ENCODE measurements around the gene TENM3.

The TENM3 gene

GRCh38 chr4:182212211-182212761 is 30.9 kb upstream of the TENM3 start:
- no peak overlapping the region for H2BK120ac ChIP-seq (ENCODE audit: low read depth, low read length)
- no CpG with 5 or more reads among the region's 11 CpGs for WGBS (ENCODE audit: extremely low coverage, insufficient coverage, low lambda C conversion rate)
- peaks cover 9% of the 10 kb centered on the region for H3K4me1 ChIP-seq (ENCODE audit: control insufficient read depth, low read depth, low read length)
- no peaks in the 10 kb centered on the region for H3K27me3 ChIP-seq (ENCODE audit: insufficient read depth, low read length, poor library complexity)
- no peak overlapping the region for H3K4ac ChIP-seq (ENCODE audit: low read depth, low read length)
- no peak overlapping the region for H4K5ac ChIP-seq (ENCODE audit: low read length)
- no peaks in the 10 kb centered on the region for H3K36me3 ChIP-seq (ENCODE audit: control insufficient read depth, insufficient read depth, low read length)
- H3K79me1 ChIP-seq (ENCODE audit: low read length) = peaks cover 6% of the 10 kb centered on the region
- H3K4me3 ChIP-seq (ENCODE audit: low read length) = no peak overlapping the region
- H4K8ac ChIP-seq (ENCODE audit: low read depth, low read length) = no peak overlapping the region
- H2AK5ac ChIP-seq (ENCODE audit: low read length) = no peak overlapping the region
- no peak for DNase-seq
- no peak overlapping the region for H2BK15ac ChIP-seq (replicated peaks; ENCODE audit: low read depth)
- no peak overlapping the region for H2BK5ac ChIP-seq (ENCODE audit: low read length)
- H3K9ac ChIP-seq (ENCODE audit: low read length) = no peak overlapping the region
- no peak overlapping the region for H3K18ac ChIP-seq (ENCODE audit: low read length)
- H3K27ac ChIP-seq (ENCODE audit: low read depth, low read length) = no peak overlapping the region
- H3K56ac ChIP-seq (ENCODE audit: low read length) = no peak overlapping the region
- H3K23ac ChIP-seq (ENCODE audit: low read length) = no peak overlapping the region
- H3K4me2 ChIP-seq (ENCODE audit: low read length) = no peak overlapping the region
- peaks cover 4% of the 10 kb centered on the region for H3K79me2 ChIP-seq (ENCODE audit: control insufficient read depth, insufficient read depth, low read length)

- Histone ChIP-seq H4K5ac (ENCODE audit: low read length) (no peak overlapping the region), H2AK5ac (ENCODE audit: low read length) (no peak overlapping the region)
Observed at GRCh38 chr4:182213004-182213403, 30.2 kb upstream of the TENM3 start.

GRCh38 chr4:182215148-182215547 is 28.1 kb upstream of the TENM3 start:
- H4K5ac ChIP-seq (ENCODE audit: low read length) = no peak overlapping the region
- H3K4me1 ChIP-seq (ENCODE audit: control insufficient read depth, low read depth, low read length) = peaks cover 9% of the 10 kb centered on the region
- H3K79me2 ChIP-seq (ENCODE audit: control insufficient read depth, insufficient read depth, low read length) = no peaks in the 10 kb centered on the region
- H3K4me2 ChIP-seq (ENCODE audit: low read length) = no peak overlapping the region
- no peak overlapping the region for H4K8ac ChIP-seq (ENCODE audit: low read depth, low read length)
- H2BK5ac ChIP-seq (ENCODE audit: low read length) = no peak overlapping the region
- H2BK120ac ChIP-seq (ENCODE audit: low read depth, low read length) = no peak overlapping the region
- H3K18ac ChIP-seq (ENCODE audit: low read length) = peak overlapping the region; percentile 18
- H3K4me3 ChIP-seq (ENCODE audit: low read length) = no peak overlapping the region
- H2AK5ac ChIP-seq (ENCODE audit: low read length) = no peak overlapping the region
- no peaks in the 10 kb centered on the region for H3K27me3 ChIP-seq (ENCODE audit: insufficient read depth, low read length, poor library complexity)
- peaks cover 6% of the 10 kb centered on the region for H3K79me1 ChIP-seq (ENCODE audit: low read length)
- no peak overlapping the region for H3K4ac ChIP-seq (ENCODE audit: low read depth, low read length)
- no CpG with 5 or more reads among the region's 3 CpGs for WGBS (ENCODE audit: extremely low coverage, insufficient coverage, low lambda C conversion rate)
- peak overlapping the region; percentile 17 for H3K56ac ChIP-seq (ENCODE audit: low read length)
- H2BK15ac ChIP-seq (replicated peaks; ENCODE audit: low read depth) = no peak overlapping the region
- no peak overlapping the region for H3K23ac ChIP-seq (ENCODE audit: low read length)
- H3K27ac ChIP-seq (ENCODE audit: low read depth, low read length) = no peak overlapping the region
- no peak for DNase-seq
- no peaks in the 10 kb centered on the region for H3K36me3 ChIP-seq (ENCODE audit: control insufficient read depth, insufficient read depth, low read length)
- no peak overlapping the region for H3K9ac ChIP-seq (ENCODE audit: low read length)

More at GRCh38 chr4:182213004-182213403, 30.2 kb upstream of the TENM3 start:
- Histone ChIP-seq H3K4ac (ENCODE audit: low read depth, low read length) (no peak overlapping the region), H3K4me3 (ENCODE audit: low read length) (no peak overlapping the region), H3K23ac (ENCODE audit: low read length) (no peak overlapping the region), H3K4me2 (ENCODE audit: low read length) (no peak overlapping the region), H3K9ac (ENCODE audit: low read length) (no peak overlapping the region), H2BK15ac (replicated peaks; ENCODE audit: low read depth) (no peak overlapping the region), H3K79me2 (ENCODE audit: control insufficient read depth, insufficient read depth, low read length) (peaks cover 4% of the 10 kb centered on the region), H4K8ac (ENCODE audit: low read depth, low read length) (no peak overlapping the region), H3K27ac (ENCODE audit: low read depth, low read length) (no peak overlapping the region), H3K18ac (ENCODE audit: low read length) (no peak overlapping the region), H3K27me3 (ENCODE audit: insufficient read depth, low read length, poor library complexity) (no peaks in the 10 kb centered on the region), H2BK120ac (ENCODE audit: low read depth, low read length) (no peak overlapping the region), H3K4me1 (ENCODE audit: control insufficient read depth, low read depth, low read length) (peaks cover 9% of the 10 kb centered on the region), H3K79me1 (ENCODE audit: low read length) (peaks cover 9% of the 10 kb centered on the region), H2BK5ac (ENCODE audit: low read length) (no peak overlapping the region), H3K56ac (ENCODE audit: low read length) (no peak overlapping the region), H3K36me3 (ENCODE audit: control insufficient read depth, insufficient read depth, low read length) (no peaks in the 10 kb centered on the region)
- DNase-seq = no peak
- no CpG with 5 or more reads among the region's 1 CpG for WGBS (ENCODE audit: extremely low coverage, insufficient coverage, low lambda C conversion rate)

GRCh38 chr4:182216005-182216404 is 27.2 kb upstream of the TENM3 start:
- H2BK5ac ChIP-seq (ENCODE audit: low read length) = no peak overlapping the region
- DNase-seq = no peak
- no peak overlapping the region for H3K4me3 ChIP-seq (ENCODE audit: low read length)
- H3K56ac ChIP-seq (ENCODE audit: low read length) = no peak overlapping the region
- H3K4ac ChIP-seq (ENCODE audit: low read depth, low read length) = peak overlapping the region; percentile 12
- H2BK120ac ChIP-seq (ENCODE audit: low read depth, low read length) = no peak overlapping the region
- no peak overlapping the region for H2BK15ac ChIP-seq (replicated peaks; ENCODE audit: low read depth)
- peaks cover 6% of the 10 kb centered on the region for H3K79me1 ChIP-seq (ENCODE audit: low read length)
- peak overlapping the region; percentile 29 for H3K18ac ChIP-seq (ENCODE audit: low read length)
- peaks cover 9% of the 10 kb centered on the region for H3K4me1 ChIP-seq (ENCODE audit: control insufficient read depth, low read depth, low read length)
- WGBS (ENCODE audit: extremely low coverage, insufficient coverage, low lambda C conversion rate) = no CpG with 5 or more reads among the region's 5 CpGs
- H2AK5ac ChIP-seq (ENCODE audit: low read length) = no peak overlapping the region
- no peaks in the 10 kb centered on the region for H3K79me2 ChIP-seq (ENCODE audit: control insufficient read depth, insufficient read depth, low read length)
- H3K23ac ChIP-seq (ENCODE audit: low read length) = no peak overlapping the region
- no peaks in the 10 kb centered on the region for H3K27me3 ChIP-seq (ENCODE audit: insufficient read depth, low read length, poor library complexity)
- H4K8ac ChIP-seq (ENCODE audit: low read depth, low read length) = no peak overlapping the region
- no peaks in the 10 kb centered on the region for H3K36me3 ChIP-seq (ENCODE audit: control insufficient read depth, insufficient read depth, low read length)
- no peak overlapping the region for H4K5ac ChIP-seq (ENCODE audit: low read length)
- no peak overlapping the region for H3K9ac ChIP-seq (ENCODE audit: low read length)
- no peak overlapping the region for H3K4me2 ChIP-seq (ENCODE audit: low read length)
- H3K27ac ChIP-seq (ENCODE audit: low read depth, low read length) = no peak overlapping the region

GRCh38 chr4:182219411-182220056 is 23.7 kb upstream of the TENM3 start:
- Histone ChIP-seq H2AK5ac (ENCODE audit: low read length) (no peak overlapping the region), H3K9ac (ENCODE audit: low read length) (no peak overlapping the region), H3K4me3 (ENCODE audit: low read length) (no peak overlapping the region), H2BK120ac (ENCODE audit: low read depth, low read length) (no peak overlapping the region), H2BK15ac (replicated peaks; ENCODE audit: low read depth) (no peak overlapping the region), H3K27ac (ENCODE audit: low read depth, low read length) (no peak overlapping the region), H3K4ac (ENCODE audit: low read depth, low read length) (no peak overlapping the region), H4K8ac (ENCODE audit: low read depth, low read length) (no peak overlapping the region), H3K79me1 (ENCODE audit: low read length) (peaks cover 8% of the 10 kb centered on the region), H3K4me1 (ENCODE audit: control insufficient read depth, low read depth, low read length) (peaks cover 10% of the 10 kb centered on the region), H3K27me3 (ENCODE audit: insufficient read depth, low read length, poor library complexity) (no peaks in the 10 kb centered on the region), H3K4me2 (ENCODE audit: low read length) (no peak overlapping the region), H3K56ac (ENCODE audit: low read length) (no peak overlapping the region), H3K79me2 (ENCODE audit: control insufficient read depth, insufficient read depth, low read length) (peaks cover 3% of the 10 kb centered on the region), H2BK5ac (ENCODE audit: low read length) (no peak overlapping the region), H3K36me3 (ENCODE audit: control insufficient read depth, insufficient read depth, low read length) (no peaks in the 10 kb centered on the region), H3K18ac (ENCODE audit: low read length) (no peak overlapping the region), H4K5ac (ENCODE audit: low read length) (no peak overlapping the region), H3K23ac (ENCODE audit: low read length) (no peak overlapping the region)
- peak; percentile 53 for DNase-seq
- no CpG with 5 or more reads among the region's 6 CpGs for WGBS (ENCODE audit: extremely low coverage, insufficient coverage, low lambda C conversion rate)

- Histone ChIP-seq H2AK5ac (ENCODE audit: low read length) (no peak overlapping the region), H3K79me2 (ENCODE audit: control insufficient read depth, insufficient read depth, low read length) (peaks cover 3% of the 10 kb centered on the region), H3K4me3 (ENCODE audit: low read length) (no peak overlapping the region), H2BK15ac (replicated peaks; ENCODE audit: low read depth) (no peak overlapping the region), H4K5ac (ENCODE audit: low read length) (no peak overlapping the region), H3K79me1 (ENCODE audit: low read length) (peaks cover 8% of the 10 kb centered on the region), H3K27me3 (ENCODE audit: insufficient read depth, low read length, poor library complexity) (no peaks in the 10 kb centered on the region), H4K8ac (ENCODE audit: low read depth, low read length) (no peak overlapping the region), H3K9ac (ENCODE audit: low read length) (no peak overlapping the region), H3K4me1 (ENCODE audit: control insufficient read depth, low read depth, low read length) (peaks cover 3% of the 10 kb centered on the region), H2BK120ac (ENCODE audit: low read depth, low read length) (no peak overlapping the region), H2BK5ac (ENCODE audit: low read length) (no peak overlapping the region), H3K18ac (ENCODE audit: low read length) (no peak overlapping the region), H3K4ac (ENCODE audit: low read depth, low read length) (no peak overlapping the region), H3K4me2 (ENCODE audit: low read length) (no peak overlapping the region), H3K36me3 (ENCODE audit: control insufficient read depth, insufficient read depth, low read length) (no peaks in the 10 kb centered on the region), H3K23ac (ENCODE audit: low read length) (no peak overlapping the region), H3K56ac (ENCODE audit: low read length) (no peak overlapping the region), H3K27ac (ENCODE audit: low read depth, low read length) (no peak overlapping the region)
- no peak for DNase-seq
- no CpG with 5 or more reads among the region's 5 CpGs for WGBS (ENCODE audit: extremely low coverage, insufficient coverage, low lambda C conversion rate)
Observed at GRCh38 chr4:182221987-182222386, 21.2 kb upstream of the TENM3 start.

All from mesendoderm (in vitro differentiated cells).